ENCODE measurements around the gene BAAT.

DNA sequence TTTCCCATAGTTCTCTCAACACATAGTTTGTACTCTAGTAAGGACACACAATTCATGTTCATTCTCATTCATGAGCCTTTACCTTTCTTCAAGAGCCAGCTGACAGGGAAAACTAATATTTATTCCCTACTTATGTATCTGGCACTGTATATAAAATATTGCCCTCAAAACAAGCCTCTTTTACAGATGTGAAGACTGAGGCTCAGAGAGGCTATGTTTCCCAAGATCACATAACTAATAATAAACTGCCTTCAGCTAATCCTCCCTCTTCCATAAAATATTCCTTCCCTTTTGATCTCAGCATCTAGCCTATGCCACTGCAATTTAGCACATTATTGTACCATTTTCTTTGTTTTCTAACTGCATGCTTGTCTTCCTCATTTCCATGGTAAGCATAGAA lies 32.6 kb upstream of the BAAT start:
- TF ChIP-seq, protein P1, sequence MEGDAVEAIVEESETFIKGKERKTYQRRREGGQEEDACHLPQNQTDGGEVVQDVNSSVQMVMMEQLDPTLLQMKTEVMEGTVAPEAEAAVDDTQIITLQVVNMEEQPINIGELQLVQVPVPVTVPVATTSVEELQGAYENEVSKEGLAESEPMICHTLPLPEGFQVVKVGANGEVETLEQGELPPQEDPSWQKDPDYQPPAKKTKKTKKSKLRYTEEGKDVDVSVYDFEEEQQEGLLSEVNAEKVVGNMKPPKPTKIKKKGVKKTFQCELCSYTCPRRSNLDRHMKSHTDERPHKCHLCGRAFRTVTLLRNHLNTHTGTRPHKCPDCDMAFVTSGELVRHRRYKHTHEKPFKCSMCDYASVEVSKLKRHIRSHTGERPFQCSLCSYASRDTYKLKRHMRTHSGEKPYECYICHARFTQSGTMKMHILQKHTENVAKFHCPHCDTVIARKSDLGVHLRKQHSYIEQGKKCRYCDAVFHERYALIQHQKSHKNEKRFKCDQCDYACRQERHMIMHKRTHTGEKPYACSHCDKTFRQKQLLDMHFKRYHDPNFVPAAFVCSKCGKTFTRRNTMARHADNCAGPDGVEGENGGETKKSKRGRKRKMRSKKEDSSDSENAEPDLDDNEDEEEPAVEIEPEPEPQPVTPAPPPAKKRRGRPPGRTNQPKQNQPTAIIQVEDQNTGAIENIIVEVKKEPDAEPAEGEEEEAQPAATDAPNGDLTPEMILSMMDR (IDR thresholded peaks at IDR 0.05): no peak
- TF ChIP-seq POLR2A (IDR thresholded peaks at IDR 0.05): no peak

All from thyroid gland (tissue), 4 donors.